ENCODE results near the gene LYPD6B. TPM values are rescaled to one million over a fixed set of nuclear protein-coding genes. Genes with fewer than 3 reads are reported as not detected.

Gene LYPD6B
- total RNA-seq, 1 experiment from 2014 or later: 0.75 TPM

DNA sequence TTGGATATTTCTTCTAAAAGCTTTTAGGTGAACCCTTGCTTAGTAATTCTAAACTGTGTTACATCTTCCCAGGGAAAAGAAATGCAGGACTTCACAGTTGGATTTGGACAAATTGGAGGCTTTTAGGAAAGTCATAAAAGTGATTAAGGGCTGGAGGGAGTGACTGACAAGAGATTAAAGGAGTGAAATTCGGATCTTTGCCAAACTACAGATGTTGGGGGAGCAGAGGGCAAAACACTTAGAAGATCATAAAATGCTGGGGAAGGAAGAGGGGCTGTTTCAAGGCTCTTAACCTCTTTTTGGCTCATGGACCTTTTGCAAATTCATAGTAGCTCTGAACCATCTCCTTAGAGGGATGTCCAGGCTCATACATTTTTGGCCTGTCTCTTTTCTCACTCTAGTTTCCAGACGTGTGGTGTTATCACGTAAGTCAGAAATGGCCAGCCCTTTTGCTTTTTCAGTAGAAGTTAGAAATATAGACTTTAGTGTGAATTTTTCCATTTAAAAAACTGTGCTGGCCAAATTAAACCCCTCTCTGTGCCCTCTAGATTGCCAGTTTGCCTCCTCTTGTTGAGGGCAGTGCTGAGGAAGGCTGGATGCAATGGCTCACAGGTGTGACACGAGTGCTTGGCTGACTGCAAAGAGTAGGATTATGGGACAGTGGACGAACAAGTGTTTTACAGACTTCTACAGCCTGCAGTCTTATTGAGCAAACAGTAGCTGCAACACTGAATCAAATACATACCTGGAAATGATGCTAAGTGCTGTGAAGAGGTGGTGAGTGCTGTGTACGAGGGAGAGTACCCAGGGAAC lies 109.9 kb downstream of the LYPD6B start:
- Histone ChIP-seq H3K27me3 (ENCODE audit: low read length) (no peaks in the 10 kb centered on the region), H3K27ac (ENCODE audit: low read length) (no peak overlapping the region), H3K4me3 (ENCODE audit: low read length) (no peak overlapping the region), H3K79me2 (ENCODE audit: low read length) (no peaks in the 10 kb centered on the region), H3K4me2 (ENCODE audit: low read depth, low read length, poor library complexity, severe bottlenecking) (no peak overlapping the region), H3K9me2 (replicated peaks; ENCODE audit: insufficient read depth, low read length) (no peaks in the 10 kb centered on the region), H4K20me1 (ENCODE audit: insufficient read depth, low read depth, low read length) (no peaks in the 10 kb centered on the region), H3K36me3 (ENCODE audit: insufficient read depth, low read length) (no peaks in the 10 kb centered on the region), H2AFZ (ENCODE audit: low read length) (no peak overlapping the region), H3K9ac (ENCODE audit: low read length) (no peak overlapping the region), H3K4me1 (ENCODE audit: low read length) (peaks cover 11% of the 10 kb centered on the region), H3K9me3 (ENCODE audit: low read length) (no peaks in the 10 kb centered on the region)
- DNase-seq: no peak

DNA sequence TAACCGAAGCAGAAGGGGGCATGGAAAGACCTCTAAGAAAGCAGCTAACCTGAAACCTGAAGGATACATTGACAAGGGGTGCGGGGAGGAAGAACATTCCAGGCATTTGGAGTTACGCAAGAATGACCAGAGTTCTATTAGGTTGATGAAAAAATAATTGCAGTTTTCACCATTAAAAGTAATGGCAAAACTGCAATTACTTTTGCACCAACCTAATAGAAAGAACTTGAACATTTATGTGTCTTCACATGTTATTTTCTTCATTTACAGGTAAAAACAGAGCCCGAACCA lies 110.5 kb downstream of the LYPD6B start:
- no peaks in the 10 kb centered on the region for H3K79me2 ChIP-seq (ENCODE audit: low read length)
- H3K4me3 ChIP-seq (ENCODE audit: low read length): no peak overlapping the region
- H3K9ac ChIP-seq (ENCODE audit: low read length): no peak overlapping the region
- H4K20me1 ChIP-seq (ENCODE audit: insufficient read depth, low read depth, low read length): no peaks in the 10 kb centered on the region
- no peaks in the 10 kb centered on the region for H3K27me3 ChIP-seq (ENCODE audit: low read length)
- H3K36me3 ChIP-seq (ENCODE audit: insufficient read depth, low read length): no peaks in the 10 kb centered on the region
- H3K4me2 ChIP-seq (ENCODE audit: low read depth, low read length, poor library complexity, severe bottlenecking): no peak overlapping the region
- peaks cover 11% of the 10 kb centered on the region for H3K4me1 ChIP-seq (ENCODE audit: low read length)
- H3K9me3 ChIP-seq (ENCODE audit: low read length): no peaks in the 10 kb centered on the region
- no peak for DNase-seq
- no peaks in the 10 kb centered on the region for H3K9me2 ChIP-seq (replicated peaks; ENCODE audit: insufficient read depth, low read length)
- no peak overlapping the region for H3K27ac ChIP-seq (ENCODE audit: low read length)
- H2AFZ ChIP-seq (ENCODE audit: low read length): no peak overlapping the region

DNA sequence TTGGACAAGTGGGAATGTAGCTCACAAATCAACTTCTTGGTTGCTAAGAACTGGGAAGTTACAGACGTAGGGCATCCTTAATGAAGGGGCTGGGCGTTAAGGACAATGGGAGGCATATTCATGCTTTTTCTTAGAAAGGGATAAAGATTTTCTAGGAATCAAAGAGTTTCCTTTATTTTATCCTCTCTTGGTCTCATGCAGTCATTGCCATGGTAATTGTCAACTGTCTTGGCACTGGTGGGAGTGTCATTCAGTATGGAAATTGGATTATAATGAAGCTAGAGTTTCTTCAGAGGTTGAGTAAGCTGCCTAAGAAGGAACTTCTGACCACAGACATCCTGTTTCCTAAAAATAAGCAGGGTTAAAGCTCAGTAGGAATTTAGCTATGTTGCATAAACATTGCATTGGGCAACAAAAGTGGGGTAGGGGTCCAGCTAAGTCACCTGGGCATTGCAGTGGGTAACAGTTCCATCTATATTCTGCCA lies 114.0 kb downstream of the LYPD6B start:
- Histone ChIP-seq H3K4me3 (ENCODE audit: low read length) (no peak overlapping the region), H3K36me3 (ENCODE audit: insufficient read depth, low read length) (no peaks in the 10 kb centered on the region), H3K27ac (ENCODE audit: low read length) (no peak overlapping the region), H3K79me2 (ENCODE audit: low read length) (no peaks in the 10 kb centered on the region), H3K9ac (ENCODE audit: low read length) (no peak overlapping the region), H3K9me3 (ENCODE audit: low read length) (no peaks in the 10 kb centered on the region), H3K9me2 (replicated peaks; ENCODE audit: insufficient read depth, low read length) (no peaks in the 10 kb centered on the region), H2AFZ (ENCODE audit: low read length) (no peak overlapping the region), H3K4me2 (ENCODE audit: low read depth, low read length, poor library complexity, severe bottlenecking) (no peak overlapping the region), H3K27me3 (ENCODE audit: low read length) (no peaks in the 10 kb centered on the region), H4K20me1 (ENCODE audit: insufficient read depth, low read depth, low read length) (no peaks in the 10 kb centered on the region), H3K4me1 (ENCODE audit: low read length) (no peaks in the 10 kb centered on the region)
- DNase-seq: no peak

- no peak overlapping the region for H2AFZ ChIP-seq (ENCODE audit: low read length)
- no peak for DNase-seq
- H3K4me2 ChIP-seq (ENCODE audit: low read depth, low read length, poor library complexity, severe bottlenecking): no peak overlapping the region
Observed at GRCh38 chr2:149155196-149155969, 116.9 kb downstream of the LYPD6B start.

GRCh38 chr2:149155988-149156387 lies 117.5 kb downstream of the LYPD6B start:
- Histone ChIP-seq H2AFZ (ENCODE audit: low read length) (no peak overlapping the region), H3K4me3 (ENCODE audit: low read length) (no peak overlapping the region), H3K27me3 (ENCODE audit: low read length) (no peaks in the 10 kb centered on the region), H3K9ac (ENCODE audit: low read length) (no peak overlapping the region), H3K9me2 (replicated peaks; ENCODE audit: insufficient read depth, low read length) (no peaks in the 10 kb centered on the region), H4K20me1 (ENCODE audit: insufficient read depth, low read depth, low read length) (no peaks in the 10 kb centered on the region), H3K4me1 (ENCODE audit: low read length) (no peaks in the 10 kb centered on the region), H3K9me3 (ENCODE audit: low read length) (no peaks in the 10 kb centered on the region), H3K79me2 (ENCODE audit: low read length) (no peaks in the 10 kb centered on the region), H3K36me3 (ENCODE audit: insufficient read depth, low read length) (no peaks in the 10 kb centered on the region), H3K4me2 (ENCODE audit: low read depth, low read length, poor library complexity, severe bottlenecking) (no peak overlapping the region), H3K27ac (ENCODE audit: low read length) (no peak overlapping the region)
- no peak for DNase-seq

More at GRCh38 chr2:149155196-149155969, 116.9 kb downstream of the LYPD6B start:
- Histone ChIP-seq H3K4me3 (ENCODE audit: low read length) (no peak overlapping the region), H3K36me3 (ENCODE audit: insufficient read depth, low read length) (no peaks in the 10 kb centered on the region), H3K27ac (ENCODE audit: low read length) (no peak overlapping the region), H3K4me1 (ENCODE audit: low read length) (no peaks in the 10 kb centered on the region), H3K27me3 (ENCODE audit: low read length) (no peaks in the 10 kb centered on the region), H4K20me1 (ENCODE audit: insufficient read depth, low read depth, low read length) (no peaks in the 10 kb centered on the region), H3K9me2 (replicated peaks; ENCODE audit: insufficient read depth, low read length) (no peaks in the 10 kb centered on the region), H3K9ac (ENCODE audit: low read length) (no peak overlapping the region), H3K79me2 (ENCODE audit: low read length) (no peaks in the 10 kb centered on the region), H3K9me3 (ENCODE audit: low read length) (no peaks in the 10 kb centered on the region)

DNA sequence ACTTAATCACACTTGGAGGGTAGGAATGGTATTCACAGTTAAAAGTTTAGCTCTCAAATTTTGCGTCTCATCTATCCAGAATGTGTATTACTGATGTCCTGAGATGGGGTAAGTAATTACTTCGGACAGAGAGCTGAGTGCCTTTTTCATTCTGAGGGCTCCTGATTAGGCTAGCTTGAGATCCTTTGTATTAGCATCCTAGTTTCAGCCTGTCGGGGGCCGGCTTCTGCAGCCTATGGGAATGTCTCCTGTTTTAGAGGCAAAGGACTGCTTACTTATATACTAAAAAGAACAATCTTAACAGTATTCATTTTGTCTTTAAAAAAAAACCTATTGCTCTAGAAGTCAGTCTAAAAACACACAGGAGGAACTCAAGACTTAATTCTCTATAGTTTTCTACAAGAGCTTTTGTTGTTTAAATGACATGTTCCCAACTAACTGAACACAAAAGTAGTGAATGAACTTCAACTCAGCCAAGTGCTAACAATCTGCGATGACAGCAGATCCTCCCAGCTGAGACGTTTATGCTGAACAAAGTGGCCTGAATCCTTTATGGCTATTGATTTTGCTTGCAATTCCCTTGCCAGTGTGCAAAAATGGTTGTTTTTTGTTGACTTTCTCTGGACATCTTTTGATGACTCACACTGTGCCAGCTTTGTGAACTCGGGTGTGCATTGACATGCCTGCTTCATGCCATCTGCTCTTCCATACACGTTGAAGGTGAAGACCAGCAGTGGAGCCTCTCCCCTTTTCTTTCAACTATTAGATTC lies 118.7 kb downstream of the LYPD6B start:
- Histone ChIP-seq H3K27ac (ENCODE audit: low read length) (no peak overlapping the region), H3K27me3 (ENCODE audit: low read length) (no peaks in the 10 kb centered on the region), H3K4me2 (ENCODE audit: low read depth, low read length, poor library complexity, severe bottlenecking) (no peak overlapping the region), H3K4me3 (ENCODE audit: low read length) (no peak overlapping the region), H2AFZ (ENCODE audit: low read length) (no peak overlapping the region), H3K9me3 (ENCODE audit: low read length) (no peaks in the 10 kb centered on the region), H3K4me1 (ENCODE audit: low read length) (no peaks in the 10 kb centered on the region), H3K9me2 (replicated peaks; ENCODE audit: insufficient read depth, low read length) (no peaks in the 10 kb centered on the region), H4K20me1 (ENCODE audit: insufficient read depth, low read depth, low read length) (no peaks in the 10 kb centered on the region), H3K9ac (ENCODE audit: low read length) (no peak overlapping the region), H3K79me2 (ENCODE audit: low read length) (no peaks in the 10 kb centered on the region), H3K36me3 (ENCODE audit: insufficient read depth, low read length) (no peaks in the 10 kb centered on the region)
- DNase-seq: no peak

- H3K4me3 ChIP-seq (ENCODE audit: low read length): no peak overlapping the region
- H3K9me2 ChIP-seq (replicated peaks; ENCODE audit: insufficient read depth, low read length): no peaks in the 10 kb centered on the region
- H3K4me2 ChIP-seq (ENCODE audit: low read depth, low read length, poor library complexity, severe bottlenecking): no peak overlapping the region
- no peaks in the 10 kb centered on the region for H4K20me1 ChIP-seq (ENCODE audit: insufficient read depth, low read depth, low read length)
- DNase-seq: no peak
- no peaks in the 10 kb centered on the region for H3K36me3 ChIP-seq (ENCODE audit: insufficient read depth, low read length)
- no peak overlapping the region for H3K9ac ChIP-seq (ENCODE audit: low read length)
- H3K9me3 ChIP-seq (ENCODE audit: low read length): no peaks in the 10 kb centered on the region
- no peak overlapping the region for H3K27ac ChIP-seq (ENCODE audit: low read length)
- H3K27me3 ChIP-seq (ENCODE audit: low read length): no peaks in the 10 kb centered on the region
- H3K79me2 ChIP-seq (ENCODE audit: low read length): no peaks in the 10 kb centered on the region
- no peak overlapping the region for H2AFZ ChIP-seq (ENCODE audit: low read length)
- H3K4me1 ChIP-seq (ENCODE audit: low read length): no peaks in the 10 kb centered on the region
Observed at GRCh38 chr2:149158957-149159356, 120.5 kb downstream of the LYPD6B start.

DNA sequence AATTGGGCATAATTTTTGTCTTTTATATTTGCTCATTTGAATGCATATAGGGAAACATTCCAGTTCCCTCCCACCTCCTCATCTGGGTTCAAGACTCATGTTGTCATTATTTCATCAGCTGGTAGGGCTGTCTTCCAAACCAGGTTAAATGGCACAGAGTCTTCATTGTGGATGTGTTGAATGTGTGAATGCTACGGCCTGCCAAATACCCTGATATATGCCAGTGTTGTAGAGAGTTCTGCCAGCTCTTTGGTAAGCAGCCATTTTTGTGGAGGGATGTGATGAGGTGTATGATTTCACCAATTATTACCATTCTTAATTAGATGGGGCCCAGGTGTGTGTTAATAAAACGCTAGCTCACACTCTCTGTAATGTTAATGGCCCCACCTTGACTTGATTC lies 121.7 kb downstream of the LYPD6B start:
- H4K20me1 ChIP-seq (ENCODE audit: insufficient read depth, low read depth, low read length): no peaks in the 10 kb centered on the region
- no peaks in the 10 kb centered on the region for H3K9me3 ChIP-seq (ENCODE audit: low read length)
- H3K4me3 ChIP-seq (ENCODE audit: low read length): no peak overlapping the region
- H3K4me1 ChIP-seq (ENCODE audit: low read length): no peaks in the 10 kb centered on the region
- no peak overlapping the region for H3K27ac ChIP-seq (ENCODE audit: low read length)
- H2AFZ ChIP-seq (ENCODE audit: low read length): no peak overlapping the region
- DNase-seq: no peak
- no peaks in the 10 kb centered on the region for H3K9me2 ChIP-seq (replicated peaks; ENCODE audit: insufficient read depth, low read length)
- no peaks in the 10 kb centered on the region for H3K27me3 ChIP-seq (ENCODE audit: low read length)
- H3K36me3 ChIP-seq (ENCODE audit: insufficient read depth, low read length): no peaks in the 10 kb centered on the region
- H3K4me2 ChIP-seq (ENCODE audit: low read depth, low read length, poor library complexity, severe bottlenecking): no peak overlapping the region
- no peaks in the 10 kb centered on the region for H3K79me2 ChIP-seq (ENCODE audit: low read length)
- H3K9ac ChIP-seq (ENCODE audit: low read length): no peak overlapping the region
